Endothelial cell of umbilical vein (primary cell): ENCODE measurements around the gene KLF15. TPM values are rescaled to one million over a fixed set of nuclear protein-coding genes. Genes with fewer than 3 reads are reported as not detected.

Experiments
- BruUV-seq: library from RNA; stranded (reverse); fragments of 400-500 nt; replicated peaks from 2 replicates; lab custom pipeline; 2021; lab: Mats Ljungman, UMichigan
- CTCF ChIA-PET: fragments of 300-600, 350-600 bp; sonication (Branson Sonifier 250); formaldehyde crosslinking; loops from one replicate; lab custom pipeline; 2021; ENCODE audit warnings: antibody characterized with exemption, inconsistent platforms; lab: Charles Lee
- POLR2A ChIA-PET: fragments of 300-600, 350-600 bp; sonication (Branson Sonifier 250); formaldehyde crosslinking; loops from one replicate; lab custom pipeline; 2021; ENCODE audit warnings: antibody characterized with exemption, inconsistent platforms; lab: Charles Lee
- DNase-seq: peaks from one replicate; pipeline ENCODE4 v3.0.0-alpha.2; 2011; ENCODE audit warnings: low read depth, low spot score
- FAIRE-seq: peaks from 2 replicates; lab custom pipeline; 2011; peaks lifted over from hg19 to GRCh38; lab: Jason Lieb, UNC
- H2AFZ ChIP-seq: 2 replicates; pipeline ENCODE4 v1.6.0; 2012; ENCODE audit warnings: low read depth, low read length, control low read depth, inconsistent platforms
- H3K27ac ChIP-seq: 2 replicates; pipeline ENCODE4 v1.5.1; 2011; ENCODE audit warnings: low read depth, mild to moderate bottlenecking, control low read depth, low read length, moderate library complexity; ENCODE audit not compliant: insufficient read depth
- H3K27me3 ChIP-seq, 2 experiments: 2 replicates each; pipeline versions ENCODE4 v1.6.0 to v1.6.1; 2011; ENCODE audit warnings: low read length in 2 of 2, mixed read lengths in 1 of 2; ENCODE audit not compliant: control insufficient read depth in 2 of 2, insufficient read depth in 2 of 2
- H3K36me3 ChIP-seq, 2 experiments: 2 replicates in 1 of 2; 3 replicates in 1 of 2; pipeline ENCODE4 v1.5.1; 2011; ENCODE audit warnings: low read length in 2 of 2, mild to moderate bottlenecking in 1 of 2, moderate library complexity in 1 of 2; ENCODE audit not compliant: control insufficient read depth in 2 of 2, insufficient read depth in 2 of 2; ENCODE audit errors: extremely low read depth in 1 of 2
- H3K4me1 ChIP-seq: 3 replicates; pipeline ENCODE4 v1.5.1; 2011; ENCODE audit warnings: mild to moderate bottlenecking, low read length; ENCODE audit not compliant: control insufficient read depth, insufficient read depth; ENCODE audit errors: extremely low read depth
- H3K4me2 ChIP-seq: 2 replicates; pipeline ENCODE4 v1.6.1; 2011; ENCODE audit warnings: low read length, control low read depth, mixed read lengths; ENCODE audit not compliant: insufficient read depth
- H3K4me3 ChIP-seq, 3 experiments: fragments of 200-600 bp in 1 of 3; sonication (generic), shearing (Covaris generic) in 1 of 3; replicated peaks in 1 of 3; 2 replicates each; pipeline ENCODE4 v1.5.1; 2011 to 2016; ENCODE audit warnings: control low read depth in 3 of 3, low read length in 3 of 3, mild to moderate bottlenecking in 2 of 3, inconsistent platforms in 1 of 3, low read depth in 1 of 3, moderate library complexity in 1 of 3; ENCODE audit not compliant: insufficient read depth in 1 of 3
- H3K79me2 ChIP-seq: 2 replicates; pipeline ENCODE4 v1.6.0; 2012; ENCODE audit warnings: low read length, inconsistent platforms; ENCODE audit not compliant: control insufficient read depth, insufficient read depth
- H3K9ac ChIP-seq: replicated peaks from 2 replicates; pipeline ENCODE3; 2011; ENCODE audit warnings: low read length, control low read depth; ENCODE audit not compliant: insufficient read depth; ENCODE audit errors: extremely low read depth
- H3K9me1 ChIP-seq: replicated peaks from 3 replicates; pipeline ENCODE4 v1.6.0; 2011; ENCODE audit warnings: mild to moderate bottlenecking, low read length; ENCODE audit not compliant: control insufficient read depth, insufficient read depth; ENCODE audit errors: extremely low read depth
- H3K9me3 ChIP-seq: replicated peaks from 2 replicates; pipeline ENCODE4 v1.5.1; 2012; ENCODE audit warnings: low read length, inconsistent platforms; ENCODE audit not compliant: control insufficient read depth, insufficient read depth
- H4K20me1 ChIP-seq: replicated peaks from 2 replicates; pipeline ENCODE3; 2011; ENCODE audit warnings: mild to moderate bottlenecking, low read length; ENCODE audit not compliant: control insufficient read depth, insufficient read depth; ENCODE audit errors: extremely low read depth
- CTCF ChIP-seq, 2 donors: IDR thresholded peaks; 1 replicate in 1 of 2; 2 replicates in 1 of 2; pipeline ENCODE4 v1.5.1; 2011; ENCODE audit warnings: low read length in 2 of 2, mild to moderate bottlenecking in 2 of 2, moderate library complexity in 2 of 2, control low read depth in 1 of 2, inconsistent platforms in 1 of 2, low read depth in 1 of 2; ENCODE audit not compliant: insufficient read depth in 1 of 2; ENCODE audit errors: extremely low read depth in 1 of 2
- EZH2 ChIP-seq: IDR thresholded peaks from 2 replicates; pipeline ENCODE4 v1.6.1; 2012; ENCODE audit warnings: borderline replicate concordance, low read depth, mild to moderate bottlenecking, moderate library complexity, low read length, inconsistent platforms; ENCODE audit not compliant: severe bottlenecking
- FOS ChIP-seq: IDR thresholded peaks from 2 replicates; pipeline ENCODE4 v1.6.1; 2011; ENCODE audit warnings: mild to moderate bottlenecking, low read length, moderate library complexity, borderline replicate concordance; ENCODE audit not compliant: insufficient read depth
- GATA2 ChIP-seq: IDR thresholded peaks from 2 replicates; pipeline ENCODE4 v1.7.0; 2011; ENCODE audit warnings: low read depth, mild to moderate bottlenecking, moderate library complexity, mixed read lengths, low read length; ENCODE audit not compliant: insufficient read length, insufficient read depth
- JUN ChIP-seq: IDR thresholded peaks from 2 replicates; pipeline ENCODE4 v1.6.1; 2011; ENCODE audit warnings: borderline replicate concordance, low read depth; ENCODE audit not compliant: insufficient read length, insufficient read depth
- MAX ChIP-seq: IDR thresholded peaks from 2 replicates; pipeline ENCODE4 v1.6.1; 2011; ENCODE audit not compliant: insufficient read depth, insufficient read length
- MYC ChIP-seq: IDR thresholded peaks from one replicate; pipeline ENCODE4 v1.6.1; 2011; ENCODE audit warnings: mild to moderate bottlenecking, low read depth, low read length
- POLR2A ChIP-seq: IDR thresholded peaks from 2 replicates; pipeline ENCODE4 v1.6.1; 2012; ENCODE audit warnings: low read depth, mild to moderate bottlenecking, control low read depth, low read length
- POLR2AphosphoS5 ChIP-seq: IDR thresholded peaks from 2 replicates; pipeline ENCODE4 v1.6.1; 2012; ENCODE audit warnings: low read depth, mild to moderate bottlenecking, control low read depth, low read length, moderate library complexity; ENCODE audit not compliant: insufficient read depth
- dilution Hi-C: fragments of 300-500 bp; cut with MboI; formaldehyde crosslinking; loops from one replicate; pipeline ENCODE4 v1.15.0; 2019; ENCODE audit warnings: low sequenced_read_pairs; ENCODE audit not compliant: extremely low pct_ligation_motif_present
- intact Hi-C: fragments of 100-400 bp; cut with micrococcal nuclease; formaldehyde crosslinking; loops from one replicate; pipeline ENCODE4 v1.10.0; 2022
- polyA plus RNA-seq, 4 experiments: library from polyadenylated mRNA; depleted of rRNA in 3 of 4; stranded (reverse) in 3 of 4; unstranded in 1 of 4; fragments of >200 nt; gene quantifications; 2 replicates each; pipeline versions ENCODE4 v1.2.1 to v1.2.3, GENCODE V29; 2011 to 2012; ENCODE audit warnings: missing spikeins in 1 of 4
- total RNA-seq: library from RNA; stranded (reverse); gene quantifications from 2 replicates; pipeline ENCODE4 v1.2.3, GENCODE V29; 2021

Gene KLF15
- total and polyA plus RNA-seq, 2 donors (not counting 3 experiments of a cell fraction or from before 2014, with no cell fraction given): 2.2 to 3.0 TPM

- no peaks in the 10 kb centered on the region for H3K4me1 ChIP-seq
- ChIA-PET POLR2A (no interaction called here), CTCF (interaction anchor here (0.9 kb wide), 1 partner anchor 37 kb away, joined by 3 read pairs; no protein-coding TSS in a partner anchor)
- H3K79me2 ChIP-seq: no peaks in the 10 kb centered on the region
- BruUV-seq: no TSS peak
- no peaks in the 10 kb centered on the region for H3K36me3 ChIP-seq
- dilution Hi-C loops: no loop called here
- FAIRE-seq: no peak
- no peaks in the 10 kb centered on the region for H3K9me1 ChIP-seq
- H3K27ac ChIP-seq: no peak overlapping the region
- no peaks in the 10 kb centered on the region for H3K9me3 ChIP-seq
- H3K9ac ChIP-seq: no peak overlapping the region
- H3K4me2 ChIP-seq: no peak overlapping the region
- H3K27me3 ChIP-seq: peaks cover 2 to 4% of the 10 kb centered on the region in 2 experiments
- H4K20me1 ChIP-seq: no peaks in the 10 kb centered on the region
- H3K4me3 ChIP-seq: no peak overlapping the region
- TF ChIP-seq MAX (no peak), POLR2AphosphoS5 (no peak), MYC (no peak), CTCF (IDR thresholded peaks at IDR 0.05; ENCODE audit: extremely low read depth in 1 of 2, insufficient read depth in 1 of 2, low read depth in 1 of 2, low read length in 2 of 2) (no peak), FOS (no peak), EZH2 (no peak), GATA2 (no peak), JUN (no peak), POLR2A (no peak)
- intact Hi-C loops: no loop called here
- no peak for DNase-seq
- no peak overlapping the region for H2AFZ ChIP-seq
These were observed 48.6 kb downstream of the KLF15 start for GRCh38 chr3:126308394-126309125.
